ENCODE results near the gene ZNF407. TPM values are rescaled to one million over a fixed set of nuclear protein-coding genes. Genes with fewer than 3 reads are reported as not detected.

The ZNF407 gene
- total RNA-seq, 1 donor from 2014 or later, result 24.9 TPM

DNA sequence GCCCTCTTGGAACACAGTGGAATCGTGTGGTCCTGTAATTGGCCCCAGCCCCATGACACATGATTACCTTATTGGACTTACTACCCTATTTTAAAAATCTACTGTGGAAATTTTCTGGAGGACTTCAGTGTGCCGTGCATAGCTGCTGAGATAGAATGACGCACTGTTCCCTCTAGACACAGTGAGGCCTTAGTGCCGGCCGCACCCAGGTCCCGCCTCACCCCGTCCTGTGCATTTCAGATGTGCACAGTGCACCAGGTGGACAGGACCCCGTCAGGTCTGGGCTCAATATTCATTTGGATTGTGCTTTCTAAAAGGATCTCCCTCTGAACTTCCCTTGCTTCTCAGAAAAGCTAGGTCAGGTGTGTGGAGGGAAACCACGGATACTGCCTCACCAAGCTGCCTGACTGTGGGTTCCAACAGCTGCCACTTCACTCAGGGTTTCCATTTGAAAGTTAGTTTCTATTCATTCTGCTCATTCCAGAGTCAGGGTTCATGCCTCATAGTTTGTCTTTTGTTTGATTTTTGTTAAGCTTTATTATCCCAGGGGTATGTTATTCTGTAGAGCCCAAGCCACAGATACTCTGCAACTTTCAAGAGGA, 455.5 kb downstream of the ZNF407 start:
- TF ChIP-seq, protein P1, sequence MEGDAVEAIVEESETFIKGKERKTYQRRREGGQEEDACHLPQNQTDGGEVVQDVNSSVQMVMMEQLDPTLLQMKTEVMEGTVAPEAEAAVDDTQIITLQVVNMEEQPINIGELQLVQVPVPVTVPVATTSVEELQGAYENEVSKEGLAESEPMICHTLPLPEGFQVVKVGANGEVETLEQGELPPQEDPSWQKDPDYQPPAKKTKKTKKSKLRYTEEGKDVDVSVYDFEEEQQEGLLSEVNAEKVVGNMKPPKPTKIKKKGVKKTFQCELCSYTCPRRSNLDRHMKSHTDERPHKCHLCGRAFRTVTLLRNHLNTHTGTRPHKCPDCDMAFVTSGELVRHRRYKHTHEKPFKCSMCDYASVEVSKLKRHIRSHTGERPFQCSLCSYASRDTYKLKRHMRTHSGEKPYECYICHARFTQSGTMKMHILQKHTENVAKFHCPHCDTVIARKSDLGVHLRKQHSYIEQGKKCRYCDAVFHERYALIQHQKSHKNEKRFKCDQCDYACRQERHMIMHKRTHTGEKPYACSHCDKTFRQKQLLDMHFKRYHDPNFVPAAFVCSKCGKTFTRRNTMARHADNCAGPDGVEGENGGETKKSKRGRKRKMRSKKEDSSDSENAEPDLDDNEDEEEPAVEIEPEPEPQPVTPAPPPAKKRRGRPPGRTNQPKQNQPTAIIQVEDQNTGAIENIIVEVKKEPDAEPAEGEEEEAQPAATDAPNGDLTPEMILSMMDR (IDR thresholded peaks at IDR 0.05; ENCODE audit: unreplicated experiment), result no peak
- no peak overlapping the region for H3K4me3 Mint-ChIP-seq
- H3K36me3 Mint-ChIP-seq, result peaks cover 2% of the 10 kb centered on the region
- no peak overlapping the region for H3K27ac Mint-ChIP-seq
- no peaks in the 10 kb centered on the region for H3K27me3 Mint-ChIP-seq (ENCODE audit: low read depth)
- no peak for DNase-seq (ENCODE audit: low spot score in 2 of 2, unreplicated experiment in 2 of 2)
- H3K9me3 Mint-ChIP-seq, result no peaks in the 10 kb centered on the region
- peaks cover 11% of the 10 kb centered on the region for H3K4me1 Mint-ChIP-seq

DNA sequence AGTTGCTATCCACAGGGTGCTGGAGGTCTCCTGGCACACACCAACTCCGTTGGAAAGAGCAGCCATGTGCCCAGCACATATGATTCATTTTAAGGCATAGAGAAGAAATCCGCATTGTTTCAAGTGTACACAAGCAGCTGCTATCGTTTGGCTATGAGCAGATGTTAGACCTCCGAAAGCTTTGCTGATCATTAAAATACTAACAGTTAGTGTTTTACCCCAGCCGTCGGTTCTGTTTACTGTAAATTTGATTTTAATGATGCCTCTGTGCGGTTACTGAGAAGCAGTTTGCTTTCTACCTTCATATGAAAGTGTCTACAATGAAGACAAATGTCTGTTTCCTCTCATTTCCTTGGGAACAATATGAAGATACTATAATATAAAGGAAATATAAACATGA, 456.4 kb downstream of the ZNF407 start:
- H3K9me3 Mint-ChIP-seq, result no peaks in the 10 kb centered on the region
- DNase-seq (ENCODE audit: low spot score in 2 of 2, unreplicated experiment in 2 of 2), result no peak

DNA sequence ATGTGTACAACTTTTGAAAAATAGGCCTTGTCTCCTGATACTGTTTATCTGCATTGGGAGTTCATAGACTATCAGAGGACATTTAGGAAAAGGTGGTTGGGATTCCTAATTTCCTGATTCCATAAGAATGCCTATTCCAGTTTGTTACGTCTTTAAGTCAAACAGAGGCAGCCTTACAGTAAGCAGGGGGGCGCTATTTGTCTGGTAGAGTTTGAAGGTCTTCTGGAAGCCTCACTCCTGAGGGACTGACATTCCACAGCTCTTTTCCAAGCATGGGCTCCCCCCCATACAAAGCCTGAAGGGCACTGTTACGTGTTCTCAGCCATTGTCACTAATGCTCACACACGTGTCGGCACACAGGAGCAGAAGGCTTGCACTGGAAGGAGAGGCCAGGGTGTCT, 456.9 kb downstream of the ZNF407 start:
- TF ChIP-seq, protein P1 (IDR thresholded peaks at IDR 0.05; ENCODE audit: unreplicated experiment), result no peak
- no peak for DNase-seq (ENCODE audit: low spot score in 2 of 2, unreplicated experiment in 2 of 2)
- H3K27ac Mint-ChIP-seq, result no peak overlapping the region
- peaks cover 4% of the 10 kb centered on the region for H3K4me1 Mint-ChIP-seq
- H3K36me3 Mint-ChIP-seq, result peaks cover 5% of the 10 kb centered on the region
- H3K9me3 Mint-ChIP-seq, result no peaks in the 10 kb centered on the region
- H3K27me3 Mint-ChIP-seq (ENCODE audit: low read depth), result no peaks in the 10 kb centered on the region
- no peak overlapping the region for H3K4me3 Mint-ChIP-seq

More for the DNA sequence above, 456.4 kb downstream of the ZNF407 start:
- H3K27ac Mint-ChIP-seq, result no peak overlapping the region
- TF ChIP-seq, protein P1 (IDR thresholded peaks at IDR 0.05; ENCODE audit: unreplicated experiment), result no peak
- H3K4me3 Mint-ChIP-seq, result no peak overlapping the region
- H3K4me1 Mint-ChIP-seq, result peaks cover 7% of the 10 kb centered on the region
- H3K27me3 Mint-ChIP-seq (ENCODE audit: low read depth), result no peaks in the 10 kb centered on the region
- H3K36me3 Mint-ChIP-seq, result peaks cover 2% of the 10 kb centered on the region

DNA sequence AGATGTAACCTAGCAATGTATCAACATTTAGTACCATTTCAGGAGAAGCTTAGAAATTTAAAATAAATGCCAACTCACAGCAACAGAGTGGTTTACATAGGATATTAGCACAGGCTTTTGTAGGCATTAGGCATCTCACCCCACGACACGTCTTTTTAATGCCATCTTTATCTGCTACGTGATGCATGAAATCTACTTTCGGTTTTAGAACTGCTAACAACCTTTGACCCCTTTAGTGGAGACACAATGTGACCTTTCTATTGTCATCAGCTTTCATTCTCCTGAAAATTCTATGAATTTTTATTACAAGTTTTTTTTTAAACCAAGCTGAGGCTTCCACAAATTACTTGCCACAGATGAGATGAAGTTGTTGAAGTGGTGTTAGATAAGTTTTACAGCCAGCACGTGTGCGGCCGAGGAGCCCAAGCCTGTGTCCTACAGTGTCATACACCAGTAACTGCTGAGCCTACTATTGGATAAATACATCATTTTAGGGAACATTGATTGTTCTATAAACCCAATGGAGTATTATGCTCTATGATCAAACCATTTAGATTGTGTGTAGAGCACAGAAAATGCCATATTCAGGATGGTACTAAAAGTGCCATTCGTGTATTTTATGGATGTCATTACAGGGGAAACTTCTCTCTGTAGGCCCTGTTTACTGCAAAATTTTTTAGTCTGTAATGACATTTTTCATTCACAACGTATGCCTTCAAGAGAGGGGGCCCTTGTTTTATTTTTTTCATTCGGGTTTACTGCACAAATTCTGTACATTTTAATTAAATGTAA, 459.7 kb downstream of the ZNF407 start:
- DNase-seq (ENCODE audit: low spot score in 2 of 2, unreplicated experiment in 2 of 2), result no peak
- Mint-ChIP-seq H3K27ac (no peak overlapping the region), H3K36me3 (peaks cover 9% of the 10 kb centered on the region), H3K9me3 (no peaks in the 10 kb centered on the region), H3K27me3 (ENCODE audit: low read depth) (no peaks in the 10 kb centered on the region), H3K4me3 (no peak overlapping the region), H3K4me1 (peaks cover 2% of the 10 kb centered on the region)
- TF ChIP-seq, protein P1 (IDR thresholded peaks at IDR 0.05; ENCODE audit: unreplicated experiment), result no peak

DNA sequence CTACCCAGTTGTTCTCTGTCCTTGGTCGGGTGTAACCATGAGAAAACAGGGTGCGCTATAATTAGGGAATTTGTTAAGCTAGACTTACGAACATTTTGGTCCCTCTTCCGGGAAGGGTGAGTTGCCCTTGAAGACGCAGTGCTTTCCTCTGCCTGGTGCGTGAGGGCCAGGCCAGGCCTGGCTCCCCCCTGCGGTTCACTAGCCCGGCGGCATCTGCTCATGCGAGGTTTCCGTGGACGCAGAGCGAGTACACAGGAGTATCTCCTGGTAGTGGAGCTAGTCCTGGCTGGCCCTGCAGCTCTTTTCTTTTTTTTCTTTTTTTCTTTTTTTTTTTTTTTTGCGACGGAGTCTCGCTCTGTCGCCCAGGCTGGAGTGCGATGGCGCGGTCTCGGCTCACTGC, 462.5 kb downstream of the ZNF407 start:
- no peaks in the 10 kb centered on the region for H3K27me3 Mint-ChIP-seq (ENCODE audit: low read depth)
- no peak for DNase-seq (ENCODE audit: low spot score in 2 of 2, unreplicated experiment in 2 of 2)
- H3K4me3 Mint-ChIP-seq, result no peak overlapping the region
- H3K9me3 Mint-ChIP-seq, result no peaks in the 10 kb centered on the region
- no peak overlapping the region for H3K27ac Mint-ChIP-seq
- peaks cover 16% of the 10 kb centered on the region for H3K36me3 Mint-ChIP-seq
- TF ChIP-seq, protein P1 (IDR thresholded peaks at IDR 0.05; ENCODE audit: unreplicated experiment), result no peak
- no peaks in the 10 kb centered on the region for H3K4me1 Mint-ChIP-seq

Measured in mesothelial cell of epicardium (in vitro differentiated cells).